Measurements from ENCODE around the gene SERTAD2. TPM values are rescaled to one million over a fixed set of nuclear protein-coding genes. Genes with fewer than 3 reads are reported as not detected.

SERTAD2 gene
- total RNA-seq, 1 donor from 2014 or later = 9.8 TPM

DNA sequence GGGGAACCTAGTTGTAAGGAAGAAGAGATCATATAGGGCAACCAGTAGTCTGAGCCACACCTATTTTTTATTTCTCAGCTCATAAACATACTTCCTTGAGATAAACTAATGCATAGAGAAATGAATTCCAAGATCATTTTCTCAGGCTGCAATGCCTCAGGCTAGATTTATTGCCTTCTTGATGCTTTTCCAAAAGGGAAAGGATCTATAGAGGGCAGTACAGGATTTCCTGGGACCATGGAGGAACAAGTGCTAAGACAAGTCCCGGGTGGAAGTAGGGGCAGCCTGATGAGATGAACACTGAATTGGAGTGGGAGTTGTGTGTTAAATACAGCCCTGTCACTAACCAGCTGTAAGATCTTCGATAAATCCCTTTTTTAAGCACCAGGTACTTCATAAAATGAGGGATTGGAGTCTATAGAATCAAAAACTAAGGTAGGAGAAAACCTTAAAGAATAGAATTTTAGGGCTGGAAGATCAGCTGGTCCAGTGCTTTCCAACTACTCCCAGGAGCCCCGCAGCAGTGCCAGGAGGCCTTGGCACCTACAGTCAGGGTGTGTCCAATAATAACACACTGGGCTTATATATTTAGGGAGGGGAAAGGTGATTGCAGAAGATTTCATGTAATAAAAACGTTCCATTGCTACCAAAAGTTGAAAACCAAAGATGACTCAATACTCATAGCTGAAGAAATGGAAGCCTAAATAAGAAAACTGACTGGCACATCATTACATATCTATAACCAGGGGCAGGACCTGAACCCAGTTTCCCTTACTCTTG, 58.1 kb downstream of the SERTAD2 start:
- TF ChIP-seq, protein P1, sequence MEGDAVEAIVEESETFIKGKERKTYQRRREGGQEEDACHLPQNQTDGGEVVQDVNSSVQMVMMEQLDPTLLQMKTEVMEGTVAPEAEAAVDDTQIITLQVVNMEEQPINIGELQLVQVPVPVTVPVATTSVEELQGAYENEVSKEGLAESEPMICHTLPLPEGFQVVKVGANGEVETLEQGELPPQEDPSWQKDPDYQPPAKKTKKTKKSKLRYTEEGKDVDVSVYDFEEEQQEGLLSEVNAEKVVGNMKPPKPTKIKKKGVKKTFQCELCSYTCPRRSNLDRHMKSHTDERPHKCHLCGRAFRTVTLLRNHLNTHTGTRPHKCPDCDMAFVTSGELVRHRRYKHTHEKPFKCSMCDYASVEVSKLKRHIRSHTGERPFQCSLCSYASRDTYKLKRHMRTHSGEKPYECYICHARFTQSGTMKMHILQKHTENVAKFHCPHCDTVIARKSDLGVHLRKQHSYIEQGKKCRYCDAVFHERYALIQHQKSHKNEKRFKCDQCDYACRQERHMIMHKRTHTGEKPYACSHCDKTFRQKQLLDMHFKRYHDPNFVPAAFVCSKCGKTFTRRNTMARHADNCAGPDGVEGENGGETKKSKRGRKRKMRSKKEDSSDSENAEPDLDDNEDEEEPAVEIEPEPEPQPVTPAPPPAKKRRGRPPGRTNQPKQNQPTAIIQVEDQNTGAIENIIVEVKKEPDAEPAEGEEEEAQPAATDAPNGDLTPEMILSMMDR (IDR thresholded peaks at IDR 0.05; ENCODE audit: unreplicated experiment) = no peak
- Mint-ChIP-seq H3K9me3 (ENCODE audit: unreplicated experiment) (no peaks in the 10 kb centered on the region), H3K4me1 (ENCODE audit: unreplicated experiment) (peaks cover 11% of the 10 kb centered on the region), H3K27me3 (ENCODE audit: unreplicated experiment) (peaks cover 7% of the 10 kb centered on the region), H3K27ac (ENCODE audit: unreplicated experiment) (no peak overlapping the region), H3K4me3 (ENCODE audit: unreplicated experiment) (no peak overlapping the region), H3K36me3 (ENCODE audit: low read depth, unreplicated experiment) (no peaks in the 10 kb centered on the region)
- DNase-seq (ENCODE audit: low spot score) = no peak

DNA sequence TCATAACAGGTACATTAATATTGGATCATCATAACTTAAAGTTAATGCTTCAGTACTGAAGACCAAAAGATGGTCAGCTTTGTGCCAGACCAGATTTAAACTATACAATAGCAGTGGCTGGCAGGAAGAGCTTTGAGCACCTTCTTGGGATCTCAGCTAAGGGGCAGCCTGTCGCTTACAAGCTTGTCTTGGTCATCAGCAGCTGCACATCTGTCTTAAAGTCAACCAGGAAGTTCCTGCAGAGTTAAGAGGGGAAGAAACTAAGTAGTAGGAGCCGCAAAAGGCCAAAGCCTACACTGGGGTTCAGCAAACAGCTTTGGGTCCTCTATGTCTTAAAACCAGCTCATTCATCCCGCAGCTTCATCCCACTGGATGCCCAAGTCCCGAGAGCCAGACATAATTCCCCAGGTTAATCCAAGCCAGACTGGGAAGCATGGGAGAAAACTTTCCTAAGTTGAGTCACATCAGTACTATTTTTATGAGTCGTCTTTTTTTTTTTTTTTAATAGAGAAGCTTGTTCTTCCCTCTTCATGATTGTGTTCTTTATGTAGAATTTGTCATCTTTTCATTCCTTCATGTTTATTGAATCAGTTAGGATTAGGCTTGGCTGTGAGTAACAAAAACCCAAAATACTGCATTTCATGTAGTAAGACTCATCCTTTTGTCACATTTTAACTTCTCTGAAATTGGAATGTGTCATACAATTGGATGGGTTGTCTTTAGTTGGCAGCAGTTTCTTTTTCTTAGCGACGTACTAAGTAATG, 59.3 kb downstream of the SERTAD2 start:
- Mint-ChIP-seq H3K27me3 (ENCODE audit: unreplicated experiment) (peaks cover 3% of the 10 kb centered on the region), H3K36me3 (ENCODE audit: low read depth, unreplicated experiment) (no peaks in the 10 kb centered on the region), H3K27ac (ENCODE audit: unreplicated experiment) (no peak overlapping the region), H3K4me3 (ENCODE audit: unreplicated experiment) (no peak overlapping the region), H3K4me1 (ENCODE audit: unreplicated experiment) (peaks cover 11% of the 10 kb centered on the region), H3K9me3 (ENCODE audit: unreplicated experiment) (no peaks in the 10 kb centered on the region)
- TF ChIP-seq, protein P1 (IDR thresholded peaks at IDR 0.05; ENCODE audit: unreplicated experiment) = no peak
- no peak for DNase-seq (ENCODE audit: low spot score)

DNA sequence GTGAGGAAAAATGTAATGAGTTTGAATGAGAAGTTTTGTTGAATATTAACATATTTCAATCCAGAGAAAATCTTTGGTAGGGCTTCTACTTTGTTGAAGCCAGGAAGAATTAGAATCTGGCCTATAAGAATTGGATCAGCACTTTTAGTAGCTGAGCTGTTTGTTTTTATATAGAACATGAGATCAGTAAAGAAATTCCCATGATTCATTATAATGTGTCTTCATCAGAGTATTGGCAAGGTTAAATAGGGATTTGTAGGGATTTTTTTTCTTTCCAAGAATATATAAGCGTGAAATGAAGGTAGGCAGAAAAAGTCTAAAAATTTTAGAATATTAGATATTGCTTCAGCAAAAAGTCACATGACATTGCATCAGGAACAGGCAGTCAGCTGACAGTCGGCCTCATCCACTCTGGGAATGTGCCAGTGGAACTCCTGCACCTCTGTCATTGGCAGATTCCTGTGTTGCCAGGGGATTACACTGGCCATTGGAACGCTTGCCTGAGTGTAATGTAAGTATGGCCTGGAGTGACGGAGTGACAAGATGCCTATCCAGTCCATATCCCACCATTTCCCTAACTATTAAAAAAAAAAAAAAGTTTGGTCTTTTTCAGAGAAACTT, 60.6 kb downstream of the SERTAD2 start:
- DNase-seq (ENCODE audit: low spot score) = no peak
- no peaks in the 10 kb centered on the region for H3K36me3 Mint-ChIP-seq (ENCODE audit: low read depth, unreplicated experiment)

DNA sequence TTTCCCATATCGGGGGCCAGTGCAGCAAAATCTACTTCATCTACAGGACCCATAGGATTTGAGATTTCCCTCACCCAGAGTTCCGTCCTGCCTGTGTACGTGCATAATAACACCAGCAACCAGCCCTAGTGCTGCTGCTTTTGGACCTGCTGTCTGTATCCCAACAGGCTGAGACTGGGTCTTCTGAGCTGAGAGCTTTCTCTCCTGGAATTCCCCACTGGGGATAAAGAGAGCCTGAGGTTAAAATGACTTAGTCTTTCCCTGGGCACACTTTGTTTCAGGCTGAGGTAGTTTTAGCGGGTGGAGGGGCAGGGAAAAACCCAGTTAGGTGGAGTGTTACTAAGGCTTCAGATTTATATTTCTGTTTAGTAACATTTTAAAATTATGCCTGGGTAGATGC, 62.5 kb downstream of the SERTAD2 start:
- DNase-seq (ENCODE audit: low spot score) = no peak
- TF ChIP-seq, protein P1 (IDR thresholded peaks at IDR 0.05; ENCODE audit: unreplicated experiment) = no peak
- H3K27me3 Mint-ChIP-seq (ENCODE audit: unreplicated experiment) = peaks cover 3% of the 10 kb centered on the region
- no peaks in the 10 kb centered on the region for H3K9me3 Mint-ChIP-seq (ENCODE audit: unreplicated experiment)
- no peaks in the 10 kb centered on the region for H3K36me3 Mint-ChIP-seq (ENCODE audit: low read depth, unreplicated experiment)
- H3K4me3 Mint-ChIP-seq (ENCODE audit: unreplicated experiment) = no peak overlapping the region
- no peak overlapping the region for H3K27ac Mint-ChIP-seq (ENCODE audit: unreplicated experiment)
- peaks cover 20% of the 10 kb centered on the region for H3K4me1 Mint-ChIP-seq (ENCODE audit: unreplicated experiment)

More for the DNA sequence above, 60.6 kb downstream of the SERTAD2 start:
- Mint-ChIP-seq H3K27me3 (ENCODE audit: unreplicated experiment) (peaks cover 6% of the 10 kb centered on the region), H3K27ac (ENCODE audit: unreplicated experiment) (no peak overlapping the region), H3K4me3 (ENCODE audit: unreplicated experiment) (no peak overlapping the region), H3K4me1 (ENCODE audit: unreplicated experiment) (peaks cover 11% of the 10 kb centered on the region), H3K9me3 (ENCODE audit: unreplicated experiment) (no peaks in the 10 kb centered on the region)
- TF ChIP-seq, protein P1 (IDR thresholded peaks at IDR 0.05; ENCODE audit: unreplicated experiment) = no peak

Data from endothelial cell (in vitro differentiated cells).